Right kidney (tissue), 9 donors: ENCODE data around the gene FER.
A peak's percentile ranks its signal among the peaks of the same experiment; 100 is the strongest.
"Not testable (repeated sequence)": the region's sequence is repeated elsewhere in the genome, so short reads cannot be mapped to it uniquely, and the experiment has no call there.

Source experiments
- DNase-seq: peaks from one replicate; pipeline ENCODE4 v3.0.0-alpha.2; 2016
- long read RNA-seq, 8 donors: transcript quantifications; one replicate each; lab custom pipeline, GENCODE V29; 2026

Gene FER
- long read RNA-seq, donor 1: 0 reads
- long read RNA-seq, donor 2: 0 reads
- long read RNA-seq, donor 3: 0 reads
- long read RNA-seq, donor 4, partial matches to known transcripts: 0 of 1 reads
- long read RNA-seq, donor 4, other reads (novel, unspliced or antisense): 0 of 1 reads
- long read RNA-seq, donor 5: 0 reads
- long read RNA-seq, donor 6: 0 reads
- long read RNA-seq, donor 7: 0 reads
- long read RNA-seq, donor 8: 0 reads

DNA sequence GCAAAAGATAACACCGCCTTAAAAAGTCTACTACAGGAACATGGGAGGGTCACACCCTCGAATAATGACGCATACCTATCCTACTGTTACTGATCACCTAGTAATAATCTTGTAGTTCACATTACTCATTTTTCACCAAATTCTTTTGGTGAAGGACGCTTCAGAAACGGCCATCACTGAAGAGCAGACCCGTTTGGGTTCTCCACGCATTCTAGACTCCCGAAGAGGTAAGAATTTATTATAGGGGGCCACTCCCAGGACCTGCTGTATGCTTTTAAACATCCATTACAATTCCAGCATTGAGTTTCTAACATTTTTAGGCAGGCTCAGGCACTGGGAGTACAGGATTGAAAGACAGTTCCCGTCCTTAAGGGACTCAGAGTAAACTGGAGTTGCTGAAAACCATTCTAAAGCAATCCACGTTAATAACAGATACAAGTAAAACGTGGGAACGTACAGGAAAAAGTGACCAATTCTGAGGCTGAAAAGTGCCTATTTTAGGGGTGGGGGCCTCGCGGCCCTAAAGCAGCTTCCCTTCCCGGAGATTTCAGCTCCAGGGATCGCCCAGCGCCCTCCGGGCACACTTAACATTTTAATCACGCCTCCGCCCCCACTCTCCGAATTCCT is at the start of gene FER:
TSS of gene FER (plus strand) at position 124 of the 627 bp plus-strand sequence. CDS start 50,286 bp downstream, outside the sequence.
- DNase-seq: no peak

GRCh38 chr5:108700388-108700787 is 47.3 kb upstream of the FER start:
- DNase-seq: not testable (repeated sequence)

DNA sequence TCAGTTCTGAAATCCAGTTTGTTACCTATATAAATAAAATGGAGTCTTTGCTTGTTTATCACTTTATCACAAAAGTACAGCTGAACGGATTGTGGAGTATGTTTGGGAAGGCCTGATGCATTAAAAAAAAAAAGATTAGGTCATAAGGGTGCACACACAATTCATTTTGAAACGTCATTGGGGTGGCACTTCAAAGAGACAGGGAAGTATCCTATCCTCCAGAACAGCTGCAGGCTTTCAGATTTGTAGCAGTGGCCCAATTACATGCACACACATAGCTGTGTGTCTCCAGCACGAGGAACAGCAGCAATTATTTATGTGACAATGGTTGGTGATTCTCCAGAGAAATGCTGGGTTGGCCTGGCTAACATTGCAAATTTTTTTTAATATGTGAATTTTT is 46.8 kb upstream of the FER start:
- no peak for DNase-seq

DNA sequence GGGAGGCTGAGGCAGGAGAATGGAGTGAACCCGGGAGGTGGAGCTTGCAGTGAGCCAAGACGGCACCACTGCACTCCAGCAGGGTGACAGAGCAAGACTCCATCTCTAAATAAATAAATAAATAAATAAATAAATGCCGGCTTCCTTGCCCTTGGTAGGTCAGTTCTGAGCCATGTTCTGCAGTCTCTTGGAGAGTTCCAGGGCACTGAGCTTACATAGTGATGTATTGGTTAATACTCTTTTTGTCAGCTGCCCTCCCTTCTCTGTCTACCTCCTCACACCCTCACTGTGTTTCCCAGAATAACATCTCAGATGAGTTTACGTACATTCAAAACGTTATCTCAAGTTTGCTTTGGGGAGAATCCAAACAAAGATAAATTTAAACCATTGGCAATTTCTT is 45.2 kb upstream of the FER start:
- no peak for DNase-seq

- no peak for DNase-seq
Observed at GRCh38 chr5:108703313-108703712, 44.4 kb upstream of the FER start.

- DNase-seq: no peak
Observed at GRCh38 chr5:108707141-108707540, 40.6 kb upstream of the FER start.

DNA sequence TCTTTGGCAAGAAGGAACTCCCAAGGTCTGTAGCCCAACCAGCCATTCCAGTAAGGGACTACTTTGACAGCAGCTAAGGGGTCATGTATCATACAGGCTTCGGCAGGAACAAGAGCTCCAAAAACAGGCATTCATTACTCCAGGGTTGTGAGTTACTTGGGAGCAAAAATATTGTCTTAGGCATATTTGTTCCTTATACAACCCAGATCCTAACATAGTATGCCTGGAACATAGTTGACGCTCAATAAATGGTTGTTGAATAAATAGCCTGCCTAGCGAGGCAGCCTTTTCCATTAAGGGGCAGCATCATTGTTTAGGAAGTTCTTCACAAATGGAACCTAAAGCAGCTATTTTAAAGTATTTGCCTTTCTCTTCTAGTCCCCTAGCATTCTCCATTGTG is 35.8 kb upstream of the FER start:
- DNase-seq: no peak

DNA sequence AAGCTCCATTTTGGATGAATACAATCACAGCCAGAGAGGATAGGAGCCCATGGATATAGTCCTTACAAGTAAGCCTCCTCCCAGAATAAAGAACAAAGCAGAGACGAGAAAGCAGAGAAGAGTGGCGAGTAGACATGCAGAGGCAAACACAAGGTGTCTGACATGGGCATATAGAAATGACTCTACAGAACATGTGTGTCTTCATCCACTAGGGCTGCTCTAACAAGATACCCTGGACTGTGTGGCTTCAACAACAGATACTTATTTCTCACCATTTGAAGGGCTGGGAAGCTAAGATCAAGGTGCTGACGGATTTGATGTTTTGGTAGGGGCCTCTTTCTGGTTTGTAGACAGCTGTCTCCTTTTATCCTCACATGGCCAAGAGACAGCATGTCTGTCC is 32.3 kb upstream of the FER start:
- DNase-seq: no peak

GRCh38 chr5:108720391-108720790 is 27.3 kb upstream of the FER start:
- DNase-seq: no peak

- DNase-seq: no peak
Observed at GRCh38 chr5:108726446-108727235, 21.1 kb upstream of the FER start.

DNA sequence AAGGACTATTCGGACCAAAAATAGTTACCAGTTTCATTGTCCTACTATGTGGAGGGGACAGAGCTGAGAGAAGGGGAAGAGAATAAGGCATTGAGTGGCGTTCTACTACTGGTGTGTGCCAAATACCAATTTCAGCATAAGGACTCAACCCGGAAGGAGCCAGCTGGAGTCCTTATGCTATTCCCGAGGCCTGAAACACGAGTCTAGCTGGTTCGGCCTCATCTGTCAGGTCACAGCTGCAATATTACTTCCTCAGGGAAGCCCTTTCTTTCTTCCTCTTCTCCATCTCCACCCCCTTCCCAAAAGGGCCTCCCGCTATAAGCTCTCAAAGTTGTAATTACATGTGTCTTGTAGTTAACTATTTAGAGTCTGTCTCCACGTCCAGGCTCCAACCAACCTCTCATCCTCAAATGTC is 20.5 kb upstream of the FER start:
- no peak for DNase-seq

GRCh38 chr5:108727651-108728565 is 19.8 kb upstream of the FER start:
- peak; percentile 97 for DNase-seq

DNA sequence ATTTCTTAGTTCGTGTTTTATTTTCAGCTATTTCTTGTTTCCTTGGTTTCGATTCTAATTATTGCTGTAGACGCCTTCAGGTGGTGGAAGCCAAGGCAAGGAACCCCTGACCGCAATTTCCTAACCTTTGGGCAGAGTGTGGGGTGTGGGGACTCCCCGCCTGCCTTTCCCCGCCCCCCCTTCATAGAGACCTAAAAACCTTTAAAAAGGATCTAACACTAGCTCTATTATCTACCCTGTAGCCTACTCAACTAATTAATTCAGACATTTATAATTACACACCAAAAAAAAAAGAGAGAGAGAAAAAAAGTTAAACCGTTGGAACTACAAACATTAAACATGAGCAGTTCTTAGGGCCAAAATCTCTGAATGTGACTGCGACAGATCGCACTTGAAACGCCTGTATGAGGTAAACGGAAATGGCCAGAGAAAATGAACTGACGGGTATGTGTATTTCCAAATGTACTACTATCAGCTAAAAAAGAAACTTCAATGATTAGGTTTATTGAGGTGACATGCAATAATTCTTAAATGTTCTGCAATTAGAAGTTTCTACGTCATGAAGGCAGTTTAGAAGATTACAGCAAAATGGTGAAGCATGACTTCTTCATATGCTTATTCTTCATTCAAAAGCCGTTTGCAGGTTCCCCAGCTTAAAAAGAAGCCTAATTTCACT is 19.0 kb upstream of the FER start:
- DNase-seq: no peak

DNA sequence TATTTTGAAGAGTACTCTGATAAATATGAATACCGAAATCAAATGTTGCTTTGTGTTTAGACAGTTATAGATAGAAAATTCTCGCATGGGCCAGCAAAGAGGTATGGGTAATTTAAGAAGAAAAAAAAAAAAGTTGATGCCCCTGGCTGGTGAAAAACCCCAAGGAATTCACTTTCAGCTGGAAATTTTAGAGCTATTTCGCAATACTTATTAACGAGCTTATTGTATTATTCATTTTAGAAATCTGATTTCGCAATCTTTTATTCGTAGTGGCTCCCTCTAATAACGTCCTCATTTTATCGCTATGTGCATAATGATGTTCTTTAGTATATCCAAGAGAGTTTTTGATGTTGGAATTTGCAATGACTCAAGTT is 18.5 kb upstream of the FER start:
- DNase-seq: no peak

- no peak for DNase-seq
Observed at GRCh38 chr5:108730617-108731340, 16.9 kb upstream of the FER start.

GRCh38 chr5:108735790-108736189 is 11.9 kb upstream of the FER start:
- DNase-seq: no peak

DNA sequence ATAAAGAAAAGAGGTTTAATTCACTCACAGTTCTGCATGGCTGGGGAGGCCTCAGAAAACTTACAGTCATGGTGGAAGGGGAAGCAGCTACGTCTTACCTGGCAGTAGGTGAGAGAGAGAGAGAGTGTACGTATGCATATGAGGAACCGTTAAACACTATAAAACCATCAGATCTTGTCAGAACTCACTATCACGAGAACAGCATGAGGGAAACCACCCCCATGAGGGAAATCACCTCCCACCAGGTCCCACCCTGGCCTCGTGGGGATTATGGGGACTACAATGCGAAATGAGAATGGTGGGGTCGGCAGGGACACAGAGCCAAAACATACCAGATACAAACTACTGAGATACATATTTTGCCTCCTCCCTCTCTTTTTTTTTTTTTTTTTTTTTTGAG is 10.8 kb upstream of the FER start:
- no peak for DNase-seq

- no peak for DNase-seq
Observed at GRCh38 chr5:108739376-108739775, 8.3 kb upstream of the FER start.

DNA sequence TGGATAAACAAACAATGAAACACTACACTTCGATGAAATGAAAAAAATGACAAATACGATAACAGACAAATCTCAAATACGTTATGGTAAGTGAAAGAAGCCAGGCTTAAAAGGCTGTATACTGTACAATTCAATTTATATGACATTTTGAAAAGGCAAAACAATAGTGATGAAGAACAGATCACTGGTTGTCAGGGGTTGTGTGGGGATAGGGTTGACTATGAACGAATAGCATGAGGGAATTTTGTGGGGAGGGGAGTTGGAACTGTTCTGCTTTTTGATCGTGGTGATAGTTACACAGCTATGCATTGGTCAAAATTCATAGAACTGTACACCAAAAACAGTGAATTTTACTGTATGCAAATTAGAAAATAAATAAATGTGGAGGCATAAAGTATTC is 7.8 kb upstream of the FER start:
- DNase-seq: no peak

- no peak for DNase-seq
Observed at GRCh38 chr5:108743319-108743718, 4.4 kb upstream of the FER start.

DNA sequence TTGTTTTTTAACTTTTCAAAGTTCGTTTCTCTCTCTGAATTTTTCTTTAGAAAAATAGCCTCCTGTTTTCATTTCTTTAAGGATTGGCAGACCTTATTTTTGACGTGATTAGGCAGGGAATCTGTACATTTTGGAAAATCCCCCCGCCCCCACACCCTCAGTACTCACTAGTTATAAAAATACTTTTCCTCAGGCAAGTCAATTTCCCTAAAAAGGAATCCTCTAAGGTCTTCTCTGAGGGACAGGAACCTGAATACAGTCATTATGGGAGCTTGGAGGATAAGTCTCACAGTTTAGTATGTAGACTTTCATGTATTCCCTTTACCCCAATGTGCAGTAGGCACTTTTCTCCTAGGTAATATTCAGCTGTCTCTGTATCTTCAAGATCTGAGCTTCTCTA is 3.9 kb upstream of the FER start:
- no peak for DNase-seq
